AG04449 (cell line): Measurements from ENCODE around the gene POM121L2.

ENCODE experiments used
- CTCF ChIA-PET: fragments of 350-600 bp; formaldehyde crosslinking; extraction: SDS; loops from one replicate; lab custom pipeline; 2021; ENCODE audit warnings: antibody characterized with exemption; lab: Yijun Ruan, JAX
- POLR2A ChIA-PET: fragments of 400-600, 350-600 bp; formaldehyde crosslinking; extraction: SDS; loops from one replicate; lab custom pipeline; 2020; ENCODE audit warnings: antibody characterized with exemption, inconsistent platforms; lab: Yijun Ruan, JAX
- DNase-seq: peaks from one replicate; pipeline ENCODE4 v3.0.0-alpha.2; 2010; ENCODE audit warnings: low read depth, low spot score
- H3K4me3 ChIP-seq: 2 replicates; pipeline ENCODE4 v1.5.1; 2011; ENCODE audit warnings: low read depth, mild to moderate bottlenecking, control low read depth, low read length
- TF ChIP-seq, protein P1 (sequence below): IDR thresholded peaks from one replicate; pipeline ENCODE4 v1.5.1; 2011; ENCODE audit warnings: mild to moderate bottlenecking, moderate library complexity, low read length, control low read depth, inconsistent platforms; ENCODE audit not compliant: insufficient read depth; ENCODE audit errors: missing control alignments

The POM121L2 gene

DNA sequence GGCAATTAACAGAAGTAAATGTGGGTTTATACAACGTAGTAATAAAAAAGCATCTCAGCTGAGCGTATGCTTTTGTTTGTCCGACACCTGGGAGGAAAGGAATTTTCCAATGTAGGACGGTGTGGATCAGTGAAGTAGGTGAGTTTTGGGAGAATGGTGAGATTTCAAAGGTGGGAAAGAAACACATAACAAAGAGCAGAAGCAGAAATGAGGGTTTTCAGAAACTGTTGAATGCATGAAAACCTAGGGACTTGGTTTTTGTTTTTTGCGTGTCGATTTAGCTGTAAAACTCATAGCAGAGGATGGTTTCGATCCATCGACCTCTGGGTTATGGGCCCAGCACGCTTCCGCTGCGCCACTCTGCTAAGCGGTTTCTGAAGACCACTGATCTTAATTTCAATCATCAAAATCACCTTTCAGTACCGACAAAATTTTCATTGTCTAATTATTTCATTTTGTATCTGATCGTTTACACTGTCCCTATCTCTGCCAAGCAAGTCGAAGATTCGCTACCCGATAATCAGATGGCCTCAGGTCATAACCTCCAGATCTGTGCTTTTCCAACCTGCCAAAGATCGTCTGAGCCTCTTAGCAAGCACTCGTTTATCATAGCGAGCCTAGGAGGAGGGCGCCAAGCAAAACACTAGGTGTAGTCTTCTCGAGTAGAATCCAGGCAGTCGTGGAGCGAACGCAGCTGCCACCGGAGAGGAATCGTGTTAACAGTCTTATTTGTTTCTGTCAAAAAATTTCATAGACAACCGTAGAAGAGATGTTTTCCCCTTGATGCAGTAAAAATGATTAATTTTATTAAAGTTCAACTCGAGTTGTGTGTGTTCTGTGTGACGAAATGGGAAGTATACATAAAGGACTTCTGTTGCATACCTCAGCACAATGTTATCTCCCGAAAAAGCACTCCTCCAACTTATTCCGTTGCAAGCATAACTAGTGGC lies 20.9 kb upstream of the POM121L2 start:
- TF ChIP-seq, protein P1, sequence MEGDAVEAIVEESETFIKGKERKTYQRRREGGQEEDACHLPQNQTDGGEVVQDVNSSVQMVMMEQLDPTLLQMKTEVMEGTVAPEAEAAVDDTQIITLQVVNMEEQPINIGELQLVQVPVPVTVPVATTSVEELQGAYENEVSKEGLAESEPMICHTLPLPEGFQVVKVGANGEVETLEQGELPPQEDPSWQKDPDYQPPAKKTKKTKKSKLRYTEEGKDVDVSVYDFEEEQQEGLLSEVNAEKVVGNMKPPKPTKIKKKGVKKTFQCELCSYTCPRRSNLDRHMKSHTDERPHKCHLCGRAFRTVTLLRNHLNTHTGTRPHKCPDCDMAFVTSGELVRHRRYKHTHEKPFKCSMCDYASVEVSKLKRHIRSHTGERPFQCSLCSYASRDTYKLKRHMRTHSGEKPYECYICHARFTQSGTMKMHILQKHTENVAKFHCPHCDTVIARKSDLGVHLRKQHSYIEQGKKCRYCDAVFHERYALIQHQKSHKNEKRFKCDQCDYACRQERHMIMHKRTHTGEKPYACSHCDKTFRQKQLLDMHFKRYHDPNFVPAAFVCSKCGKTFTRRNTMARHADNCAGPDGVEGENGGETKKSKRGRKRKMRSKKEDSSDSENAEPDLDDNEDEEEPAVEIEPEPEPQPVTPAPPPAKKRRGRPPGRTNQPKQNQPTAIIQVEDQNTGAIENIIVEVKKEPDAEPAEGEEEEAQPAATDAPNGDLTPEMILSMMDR, result no peak
- H3K4me3 ChIP-seq, result peak overlapping the region; percentile 52
- peak; percentile 24 for DNase-seq
- ChIA-PET POLR2A (interaction anchor here (0.7 kb wide), 1 partner anchor 61 kb away, joined by 3 read pairs; no protein-coding TSS in a partner anchor), CTCF (no interaction called here)

- CTCF ChIA-PET, result no interaction called here
Measured at GRCh38 chr6:27327023-27327738, 15.1 kb upstream of the POM121L2 start.

GRCh38 chr6:27321901-27322300 lies 9.8 kb upstream of the POM121L2 start:
- H3K4me3 ChIP-seq, result no peak overlapping the region
- CTCF ChIA-PET, result no interaction called here
- TF ChIP-seq, protein P1, result no peak
- DNase-seq, result no peak
- POLR2A ChIA-PET, result no interaction called here

More at GRCh38 chr6:27327023-27327738, 15.1 kb upstream of the POM121L2 start:
- no peak overlapping the region for H3K4me3 ChIP-seq
- POLR2A ChIA-PET, result no interaction called here
- DNase-seq, result no peak
- TF ChIP-seq, protein P1, result no peak

- DNase-seq, result no peak
- CTCF ChIA-PET, result no interaction called here
- TF ChIP-seq, protein P1, result no peak
- no peak overlapping the region for H3K4me3 ChIP-seq
- POLR2A ChIA-PET, result no interaction called here
Measured at GRCh38 chr6:27321370-27321769, 9.3 kb upstream of the POM121L2 start.

- H3K4me3 ChIP-seq, result no peak overlapping the region
- CTCF ChIA-PET, result no interaction called here
- POLR2A ChIA-PET, result no interaction called here
- no peak for DNase-seq
- TF ChIP-seq, protein P1, result no peak
Measured at GRCh38 chr6:27318973-27319372, 6.9 kb upstream of the POM121L2 start.

GRCh38 chr6:27314046-27314445 lies 2.0 kb upstream of the POM121L2 start:
- no peak overlapping the region for H3K4me3 ChIP-seq
- no peak for DNase-seq
- TF ChIP-seq, protein P1, result no peak
- ChIA-PET POLR2A (no interaction called here), CTCF (interaction anchor here (0.8 to 2.2 kb wide), 5 partner anchors 10 to 100 kb away, joined by 3 to 8 read pairs (median 5); no protein-coding TSS in a partner anchor)
